AG09319 (cell line): ENCODE data around the gene EIPR1.

Experiments used
- DNase-seq: peaks from one replicate; pipeline ENCODE4 v3.0.0-alpha.2; 2010; ENCODE audit warnings: low read depth; ENCODE audit errors: extremely low read depth
- CTCF ChIP-seq: IDR thresholded peaks from 2 replicates; pipeline ENCODE4 v1.5.1; 2011; ENCODE audit warnings: low read depth, mild to moderate bottlenecking, inconsistent platforms, low read length, moderate library complexity

The EIPR1 gene

GRCh38 chr2:3334392-3335345, 42.9 kb downstream of the EIPR1 start:
- no peak for TF ChIP-seq CTCF
- no peak for DNase-seq

GRCh38 chr2:3332133-3332532, 45.5 kb downstream of the EIPR1 start:
- no peak for TF ChIP-seq CTCF
- no peak for DNase-seq

GRCh38 chr2:3329491-3329890, 48.1 kb downstream of the EIPR1 start:
- TF ChIP-seq CTCF: no peak
- no peak for DNase-seq

GRCh38 chr2:3326871-3327270, 50.7 kb downstream of the EIPR1 start:
- no peak for TF ChIP-seq CTCF
- no peak for DNase-seq

- no peak for TF ChIP-seq CTCF
Observed at GRCh38 chr2:3326182-3326537, 51.5 kb downstream of the EIPR1 start.

GRCh38 chr2:3325458-3326181, 52.0 kb downstream of the EIPR1 start:
- no peak for TF ChIP-seq CTCF
- DNase-seq: no peak

More at GRCh38 chr2:3326182-3326537, 51.5 kb downstream of the EIPR1 start:
- DNase-seq: no peak
